CD4-positive, alpha-beta T cell treated with Interleukin-2 at 100 ng/mL for 4 hours (primary cell): ENCODE data around the gene LZTS2.

ENCODE experiments used
- DNase-seq: peaks from one replicate; pipeline ENCODE4 v3.0.0-alpha.2; 2020; ENCODE audit warnings: low spot score

LZTS2 gene

GRCh38 chr10:100979791-100980272, 19.8 kb upstream of the LZTS2 start:
- DNase-seq: no peak

GRCh38 chr10:100980311-100980710, 19.3 kb upstream of the LZTS2 start:
- no peak for DNase-seq

- no peak for DNase-seq
These were observed 18.9 kb upstream of the LZTS2 start for GRCh38 chr10:100980711-100981110.

GRCh38 chr10:100981178-100981772, 18.3 kb upstream of the LZTS2 start:
- DNase-seq: no peak

- DNase-seq: no peak
These were observed 16.4 kb upstream of the LZTS2 start for GRCh38 chr10:100982916-100983830.

- DNase-seq: no peak
These were observed 15.5 kb upstream of the LZTS2 start for GRCh38 chr10:100983868-100984671.

- no peak for DNase-seq
These were observed 14.9 kb upstream of the LZTS2 start for GRCh38 chr10:100984672-100985177.

- DNase-seq: no peak
These were observed 14.3 kb upstream of the LZTS2 start for GRCh38 chr10:100985336-100985735.

GRCh38 chr10:100986623-100986951, 13.0 kb upstream of the LZTS2 start:
- no peak for DNase-seq

GRCh38 chr10:100986952-100987684, 12.5 kb upstream of the LZTS2 start, which contains the start of the genes MRPL43 and TWNK:
TSS of gene MRPL43 (minus strand) at chr10:100987497. CDS start at chr10:100987443, 54 bp downstream.
TSS of gene TWNK (plus strand) at chr10:100987543. CDS start at chr10:100988211, 668 bp downstream.
- DNase-seq: peak; percentile 85

GRCh38 chr10:100987685-100988049, 11.9 kb upstream of the LZTS2 start:
- DNase-seq: no peak

- DNase-seq: no peak
These were observed 11.4 kb upstream of the LZTS2 start for GRCh38 chr10:100988166-100988565.

GRCh38 chr10:100989088-100989487, 10.5 kb upstream of the LZTS2 start:
- no peak for DNase-seq

GRCh38 chr10:100993986-100994708, 5.5 kb upstream of the LZTS2 start:
- no peak for DNase-seq

- no peak for DNase-seq
These were observed 4.4 kb upstream of the LZTS2 start for GRCh38 chr10:100995181-100995580.

GRCh38 chr10:100996678-100997359, 2.8 kb upstream of the LZTS2 start:
- peak; percentile 20 for DNase-seq

- DNase-seq: peak; percentile 65
These were observed 2.0 kb upstream of the LZTS2 start for GRCh38 chr10:100997360-100998182.

GRCh38 chr10:100998183-100998990, 1.2 kb upstream of the LZTS2 start:
- peak; percentile 53 for DNase-seq
